Measurements from ENCODE around the gene FAM229B. TPM values are rescaled to one million over a fixed set of nuclear protein-coding genes. Genes with fewer than 3 reads are reported as not detected.

FAM229B gene
- total and polyA plus RNA-seq, 10 donors, result 1.9 to 7.9 (median 4.4) TPM

GRCh38 chr6:112062966-112063365 is 24.4 kb upstream of the FAM229B start:
- H3K4me1 ChIP-seq, result no peaks in the 10 kb centered on the region
- no peaks in the 10 kb centered on the region for H3K9me3 ChIP-seq
- H3K4me3 ChIP-seq, result no peak overlapping the region
- TF ChIP-seq POLR2AphosphoS5 (IDR thresholded peaks at IDR 0.05) (no peak), POLR2A (IDR thresholded peaks at IDR 0.05) (no peak), CTCF (IDR thresholded peaks at IDR 0.05 in 8 of 11, conservative IDR thresholded peaks at IDR 0.05 in 3 of 11) (no peak)
- no peaks in the 10 kb centered on the region for H3K27me3 ChIP-seq (replicated peaks in 1 of 7)
- intact Hi-C loops (cut with DNase I; ENCODE audit: low total_unique reads), result no loop called here
- H3K36me3 ChIP-seq, result no peaks in the 10 kb centered on the region
- 86 to 97% (median 88%) methylated on average over 3 of the region's 3 CpGs for WGBS, 5 donors
- no peak for DNase-seq
- no peak overlapping the region for H3K27ac ChIP-seq

GRCh38 chr6:112065426-112065986 is 21.9 kb upstream of the FAM229B start:
- TF ChIP-seq POLR2A (IDR thresholded peaks at IDR 0.05) (no peak), CTCF (IDR thresholded peaks at IDR 0.05 in 8 of 11, conservative IDR thresholded peaks at IDR 0.05 in 3 of 11) (no peak), POLR2AphosphoS5 (IDR thresholded peaks at IDR 0.05) (no peak)
- no peak overlapping the region for H3K27ac ChIP-seq
- WGBS, 5 donors, result 66 to 85% (median 73%) methylated on average over 6 of the region's 6 CpGs

DNA sequence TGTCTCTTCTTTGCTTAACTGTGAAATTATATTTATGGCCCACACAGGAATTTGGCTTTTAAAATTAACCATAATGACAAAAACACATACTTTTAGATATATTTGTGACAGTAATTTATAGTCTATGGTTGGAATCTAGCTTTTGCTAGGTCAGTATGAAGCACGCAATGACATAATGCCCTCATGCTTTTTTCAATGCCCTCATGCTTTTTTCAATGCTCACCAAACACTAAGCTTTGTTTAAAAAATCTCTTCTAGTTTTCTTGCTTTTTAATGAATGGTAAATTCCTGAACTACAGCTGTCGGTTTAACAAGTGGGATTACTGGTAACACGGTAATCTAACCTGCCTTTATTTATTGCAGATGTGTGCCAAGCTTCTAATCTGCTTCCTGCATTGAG is 20.8 kb upstream of the FAM229B start:
- no peak for DNase-seq

More at GRCh38 chr6:112065426-112065986, 21.9 kb upstream of the FAM229B start:
- no peak overlapping the region for H3K4me3 ChIP-seq
- peaks cover 0 to 18% (median 9%) of the 10 kb centered on the region in 6 donors for H3K36me3 ChIP-seq
- no peaks in the 10 kb centered on the region for H3K4me1 ChIP-seq
- intact Hi-C loops (cut with DNase I; ENCODE audit: low total_unique reads), result no loop called here
- no peaks in the 10 kb centered on the region for H3K9me3 ChIP-seq
- no peak for DNase-seq
- no peaks in the 10 kb centered on the region for H3K27me3 ChIP-seq (replicated peaks in 1 of 7)

More for the DNA sequence above, 20.8 kb upstream of the FAM229B start:
- Histone ChIP-seq H3K27me3 (replicated peaks in 1 of 7) (no peaks in the 10 kb centered on the region), H3K4me1 (no peaks in the 10 kb centered on the region), H3K4me3 (no peak overlapping the region), H3K27ac (no peak overlapping the region), H3K9me3 (no peaks in the 10 kb centered on the region), H3K36me3 (peaks cover 0 to 29% (median 15%) of the 10 kb centered on the region in 6 donors)
- intact Hi-C loops (cut with DNase I; ENCODE audit: low total_unique reads), result no loop called here
- TF ChIP-seq POLR2A (IDR thresholded peaks at IDR 0.05) (no peak), POLR2AphosphoS5 (IDR thresholded peaks at IDR 0.05) (no peak), CTCF (IDR thresholded peaks at IDR 0.05 in 8 of 11, conservative IDR thresholded peaks at IDR 0.05 in 3 of 11) (no peak)
- 64 to 77% (median 70%) methylated on average over 3 of the region's 3 CpGs for WGBS, 5 donors

Data from spleen (tissue), 11 donors.